Astrocyte (in vitro differentiated cells and primary cell): ENCODE data around the gene GAS6.

Source experiments
- CTCF ChIP-seq: IDR thresholded peaks from 2 replicates; pipeline ENCODE4 v1.5.1; 2011; ENCODE audit warnings: low read depth, mild to moderate bottlenecking, inconsistent platforms, low read length, moderate library complexity; ENCODE audit not compliant: insufficient read depth
- EZH2 ChIP-seq: IDR thresholded peaks from 2 replicates; pipeline ENCODE4 v1.6.1; 2012; ENCODE audit warnings: mild to moderate bottlenecking, low read length, inconsistent platforms; ENCODE audit not compliant: insufficient read depth

- TF ChIP-seq CTCF (no peak), EZH2 (no peak)
Observed at GRCh38 chr13:113783200-113783881, 80.5 kb downstream of the GAS6 start.
